Limb (tissue), 2 donors: Measurements from ENCODE around the gene MKNK2.
A peak's percentile ranks its signal among the peaks of the same experiment; 100 is the strongest.
"Not testable (repeated sequence)": the region's sequence is repeated elsewhere in the genome, so short reads cannot be mapped to it uniquely, and the experiment has no call there.

Source experiments
- DNase-seq, 2 donors: peaks; one replicate each; pipeline ENCODE4 v3.0.0-alpha.2; 2016; ENCODE audit errors: extremely low spot score in 2 of 2

The MKNK2 gene

DNA sequence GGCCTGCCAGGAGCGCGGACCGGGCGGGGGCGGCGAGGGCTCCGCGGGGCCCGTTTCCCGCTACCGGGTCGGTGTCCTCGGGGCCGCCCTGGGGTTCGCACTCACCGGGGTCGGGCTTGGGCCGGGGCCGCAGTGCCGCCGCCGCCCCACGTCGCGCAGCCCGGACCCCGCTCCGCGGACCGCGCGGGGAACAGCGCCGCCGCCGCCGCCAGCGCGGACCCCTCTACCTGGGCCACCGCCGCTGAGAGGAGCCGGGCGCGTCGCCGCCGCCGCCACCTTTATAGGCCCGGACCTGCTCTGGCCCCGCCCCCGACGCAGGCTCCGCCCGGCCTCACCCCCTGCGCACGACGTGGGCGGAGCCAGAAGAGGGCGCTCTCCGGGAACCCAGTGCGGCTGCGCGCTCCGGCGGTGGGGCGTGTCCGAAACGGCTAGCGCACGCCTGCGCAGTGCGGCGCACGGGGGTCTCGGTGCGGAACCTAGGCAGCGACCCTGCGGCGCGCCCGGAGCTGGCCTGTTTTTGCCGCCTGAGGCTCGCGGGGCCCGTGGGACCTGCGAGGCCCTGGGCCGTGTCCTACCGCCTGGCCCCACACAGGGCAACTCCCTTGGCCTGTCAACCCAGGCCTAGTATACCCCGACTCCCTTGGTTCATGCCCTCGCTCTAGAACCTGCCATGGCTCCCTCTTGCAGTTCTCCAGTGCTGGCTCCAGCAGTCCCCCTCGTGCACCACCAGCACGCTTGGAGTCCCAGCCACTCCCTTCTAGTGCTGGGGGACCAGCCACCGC is at the start of gene MKNK2:
MKNK2 (minus strand) TSS at position 254 of the 782 bp plus-strand sequence. CDS start 393 bp downstream, outside the sequence.
- peak; percentile 93 to 98 for DNase-seq

DNA sequence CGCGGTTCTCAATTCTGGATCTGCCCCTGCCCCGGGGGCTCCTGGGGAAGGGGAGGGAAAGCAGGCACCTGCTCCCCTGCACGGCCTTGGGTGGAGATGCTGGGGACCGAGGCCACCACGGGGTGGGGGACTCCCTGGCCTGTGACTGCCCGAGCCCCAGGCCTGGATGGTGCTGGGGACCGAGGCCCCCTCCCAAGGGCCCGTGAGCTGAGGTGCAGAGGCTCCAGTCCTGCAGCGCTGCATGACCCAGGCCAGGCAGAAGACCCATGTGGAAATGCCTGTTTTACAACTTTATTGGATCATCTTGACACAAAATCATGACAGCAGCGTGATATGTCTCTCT is 49.6 kb upstream of the MKNK2 start:
- no peak for DNase-seq

DNA sequence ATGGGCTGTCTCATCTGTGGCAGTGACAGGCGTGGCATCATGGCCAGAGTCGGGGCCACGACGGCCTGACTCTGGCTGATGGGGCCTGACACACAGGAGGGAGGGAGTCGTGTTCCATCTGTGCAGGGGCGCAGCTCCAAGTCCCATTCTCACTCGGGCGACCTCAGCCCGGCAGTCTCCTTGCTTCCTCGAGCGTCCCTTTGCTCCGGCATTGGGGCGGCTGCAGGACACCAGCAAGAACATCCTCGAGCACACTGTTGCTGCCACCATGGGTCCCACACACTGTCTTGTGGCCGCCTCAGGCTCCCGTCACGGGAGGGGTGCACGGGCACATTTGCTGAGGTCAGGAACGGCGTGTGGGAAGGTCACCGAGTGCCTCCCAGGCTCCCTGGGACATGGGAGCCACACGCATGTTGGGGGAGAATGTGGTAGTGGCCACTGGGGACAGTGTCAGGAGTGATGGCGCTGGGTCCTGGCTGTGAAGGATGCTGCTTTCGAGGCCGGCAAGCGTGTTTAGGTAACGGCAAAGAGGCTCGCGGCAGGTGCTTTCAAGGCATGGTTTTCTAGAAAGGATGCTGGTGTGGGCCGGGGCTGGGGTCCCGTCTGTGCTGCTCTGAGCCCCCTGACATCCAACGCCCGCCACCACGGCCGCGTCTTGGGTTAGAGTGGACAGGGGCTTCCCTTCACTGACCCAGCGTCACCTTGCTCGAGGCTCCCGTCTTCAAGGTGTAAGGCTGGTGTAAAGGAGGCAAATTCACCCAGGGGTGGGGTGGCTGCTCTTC is 49.1 kb upstream of the MKNK2 start:
- DNase-seq, result no peak

DNA sequence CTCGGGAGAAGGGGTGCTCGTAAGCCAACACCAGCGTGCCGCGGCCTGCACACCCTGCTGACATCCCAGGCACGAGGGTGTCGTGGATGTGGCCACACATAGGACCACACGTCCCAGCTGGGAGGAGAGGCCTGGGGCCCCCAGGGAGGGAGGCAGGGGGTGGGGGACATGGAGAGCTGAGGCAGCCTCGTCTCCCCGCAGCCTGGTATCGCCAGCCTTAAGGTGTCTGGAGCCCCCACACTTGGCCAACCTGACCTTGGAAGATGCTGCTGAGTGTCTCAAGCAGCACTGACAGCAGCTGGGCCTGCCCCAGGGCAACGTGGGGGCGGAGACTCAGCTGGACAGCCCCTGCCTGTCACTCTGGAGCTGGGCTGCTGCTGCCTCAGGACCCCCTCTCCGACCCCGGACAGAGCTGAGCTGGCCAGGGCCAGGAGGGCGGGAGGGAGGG is 48.0 kb upstream of the MKNK2 start:
- no peak for DNase-seq

DNA sequence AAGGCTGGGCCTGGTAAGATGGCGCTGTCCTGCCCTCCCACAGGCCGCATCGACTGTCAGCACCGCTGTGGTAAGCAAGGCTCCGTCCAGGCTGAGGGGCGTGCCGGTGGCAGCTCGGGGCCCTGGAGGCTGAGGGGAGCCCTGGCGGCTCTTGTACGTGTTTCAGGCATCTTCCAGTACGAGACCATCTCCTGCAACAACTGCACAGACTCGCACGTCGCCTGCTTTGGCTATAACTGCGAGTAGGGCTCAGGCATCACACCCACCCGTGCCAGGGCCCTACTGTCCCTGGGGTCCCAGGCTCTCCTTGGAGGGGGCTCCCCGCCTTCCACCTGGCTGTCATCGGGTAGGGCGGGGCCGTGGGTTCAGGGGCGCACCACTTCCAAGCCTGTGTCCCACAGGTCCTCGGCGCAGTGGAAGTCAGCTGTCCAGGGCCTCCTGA is 46.9 kb upstream of the MKNK2 start:
- DNase-seq, result no peak

DNA sequence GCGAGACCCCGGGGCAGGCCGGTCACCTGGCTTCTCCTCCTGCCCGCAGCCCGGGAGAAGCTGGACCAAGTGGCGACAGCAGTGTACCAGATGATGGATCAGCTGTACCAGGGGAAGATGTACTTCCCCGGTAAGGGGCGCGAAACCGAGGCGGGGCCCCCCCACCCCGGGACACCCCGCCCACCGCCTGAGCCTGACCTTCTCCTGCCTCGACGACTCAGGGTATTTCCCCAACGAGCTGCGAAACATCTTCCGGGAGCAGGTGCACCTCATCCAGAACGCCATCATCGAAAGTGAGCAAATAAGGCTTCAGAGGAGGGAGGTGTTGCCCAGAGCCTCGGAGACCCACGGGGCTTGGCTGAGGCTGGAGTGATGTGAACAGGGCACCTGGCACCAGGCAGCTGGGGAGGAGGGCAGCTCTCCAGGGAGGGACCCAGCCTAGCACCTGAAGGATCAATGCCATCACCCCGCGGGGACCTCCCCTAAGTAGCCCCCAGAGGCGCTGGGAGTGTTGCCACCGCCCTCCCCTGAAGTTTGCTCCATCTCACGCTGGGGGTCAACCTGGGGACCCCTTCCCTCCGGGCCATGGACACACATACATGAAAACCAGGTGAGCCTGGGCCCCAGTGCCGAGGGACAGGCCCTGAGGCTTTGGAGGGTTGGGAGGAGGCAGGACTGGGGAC is 46.3 kb upstream of the MKNK2 start:
- DNase-seq, result no peak

DNA sequence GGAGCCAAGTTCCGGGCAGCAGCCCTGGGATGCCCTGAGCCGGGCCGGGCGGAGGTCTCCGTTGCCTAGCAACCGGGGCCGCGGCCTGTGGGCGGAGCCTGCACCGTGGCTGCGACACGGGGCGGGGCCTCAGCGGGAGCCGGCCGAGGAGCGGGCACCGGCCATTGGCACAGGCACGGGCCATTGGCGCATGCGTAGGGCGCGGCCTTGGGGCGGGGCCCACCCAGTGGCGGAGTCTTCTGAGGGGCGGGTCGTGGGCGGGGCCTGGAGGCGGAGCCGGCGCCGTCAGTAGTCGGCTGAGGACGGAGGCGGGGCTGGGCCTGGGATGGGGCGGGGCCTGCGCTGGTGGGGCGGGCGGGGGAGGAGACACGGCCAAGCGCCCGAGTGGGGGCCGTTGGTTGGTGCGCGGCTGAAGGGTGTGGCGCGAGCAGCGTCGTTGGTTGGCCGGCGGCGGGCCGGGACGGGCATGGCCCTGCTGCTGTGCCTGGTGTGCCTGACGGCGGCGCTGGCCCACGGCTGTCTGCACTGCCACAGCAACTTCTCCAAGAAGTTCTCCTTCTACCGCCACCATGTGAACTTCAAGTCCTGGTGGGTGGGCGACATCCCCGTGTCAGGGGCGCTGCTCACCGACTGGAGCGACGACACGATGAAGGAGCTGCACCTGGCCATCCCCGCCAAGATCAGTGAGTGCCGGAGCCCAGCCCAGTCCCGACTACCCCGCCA is 45.6 kb upstream of the MKNK2 start, which contains the start of gene IZUMO4:
IZUMO4 (plus strand) TSS at position 436 of the 723 bp plus-strand sequence; CDS start at position 467, 31 bp downstream.
- peak; percentile 98 to 100 for DNase-seq

DNA sequence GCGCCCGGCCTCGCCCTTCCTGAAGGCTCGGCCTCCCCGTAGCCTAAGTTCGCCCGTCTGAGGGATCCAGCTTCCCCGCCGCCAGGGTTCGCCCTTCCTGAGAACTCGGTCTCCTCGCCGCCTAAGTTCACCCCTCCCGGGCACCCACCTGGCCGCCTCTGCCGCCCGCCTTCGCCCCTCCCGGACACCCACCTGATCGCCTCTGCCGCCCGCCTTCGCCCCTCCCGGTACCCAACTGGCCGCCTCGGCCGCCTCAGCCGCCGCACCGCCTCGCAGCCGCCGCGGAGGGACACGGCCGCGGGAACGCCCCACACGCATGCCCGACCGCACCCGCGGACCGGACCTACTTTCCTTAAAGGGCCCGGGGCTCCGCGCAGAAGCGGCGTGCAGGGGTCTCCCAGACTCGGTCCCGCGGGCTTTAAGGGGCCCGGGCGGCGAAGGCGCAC is 45.0 kb upstream of the MKNK2 start, which contains the start of gene MOB3A:
MOB3A (minus strand) TSS at position 293 of the 446 bp plus-strand sequence. CDS start 17,766 bp downstream, outside the sequence.
- DNase-seq, result no peak

DNA sequence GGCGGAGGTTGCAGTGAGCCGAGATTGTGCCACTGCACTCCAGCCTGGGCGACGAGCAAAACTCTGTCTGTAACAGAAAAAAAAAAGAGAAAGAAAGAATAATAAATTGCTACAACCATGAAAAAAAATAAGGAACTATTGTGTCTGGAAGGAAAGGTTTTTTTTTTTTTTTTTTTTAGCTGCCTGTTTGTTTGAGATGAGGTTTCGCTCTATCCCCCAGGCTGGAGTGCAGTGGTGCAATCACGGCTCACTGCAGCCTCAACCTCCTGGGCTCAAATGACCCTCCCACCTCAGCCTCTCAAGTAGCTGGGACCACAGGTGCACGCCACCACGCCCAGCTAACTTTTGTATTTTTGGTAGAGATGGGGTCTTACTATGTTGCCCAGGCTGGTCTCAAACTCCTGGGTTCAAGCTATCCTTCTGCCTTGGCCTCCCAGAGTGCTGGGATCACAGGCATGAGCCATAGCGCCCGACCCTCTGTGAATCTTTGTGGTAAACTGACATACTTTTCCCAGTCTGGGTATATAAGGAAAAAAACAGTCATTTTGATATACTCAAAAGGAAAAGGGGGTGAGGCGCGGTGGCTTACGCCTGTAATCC is 41.0 kb upstream of the MKNK2 start:
- DNase-seq, result not testable (repeated sequence)

DNA sequence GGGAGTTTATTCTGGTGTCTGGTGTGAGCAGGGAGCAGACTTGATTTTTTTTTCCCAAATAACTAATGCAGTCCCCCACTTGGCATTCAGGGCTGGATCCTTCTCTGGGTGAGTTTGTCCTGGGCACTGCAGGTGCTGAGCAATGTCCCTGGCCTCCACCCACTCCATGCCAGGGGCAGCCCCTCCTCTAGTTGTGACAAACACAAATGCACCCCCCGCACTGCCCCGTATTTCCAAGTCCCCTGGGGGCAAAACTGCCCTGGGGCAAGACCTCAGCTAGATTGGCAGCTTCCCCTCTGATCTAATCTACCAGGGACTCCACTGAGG is 38.6 kb upstream of the MKNK2 start:
- DNase-seq, result no peak

DNA sequence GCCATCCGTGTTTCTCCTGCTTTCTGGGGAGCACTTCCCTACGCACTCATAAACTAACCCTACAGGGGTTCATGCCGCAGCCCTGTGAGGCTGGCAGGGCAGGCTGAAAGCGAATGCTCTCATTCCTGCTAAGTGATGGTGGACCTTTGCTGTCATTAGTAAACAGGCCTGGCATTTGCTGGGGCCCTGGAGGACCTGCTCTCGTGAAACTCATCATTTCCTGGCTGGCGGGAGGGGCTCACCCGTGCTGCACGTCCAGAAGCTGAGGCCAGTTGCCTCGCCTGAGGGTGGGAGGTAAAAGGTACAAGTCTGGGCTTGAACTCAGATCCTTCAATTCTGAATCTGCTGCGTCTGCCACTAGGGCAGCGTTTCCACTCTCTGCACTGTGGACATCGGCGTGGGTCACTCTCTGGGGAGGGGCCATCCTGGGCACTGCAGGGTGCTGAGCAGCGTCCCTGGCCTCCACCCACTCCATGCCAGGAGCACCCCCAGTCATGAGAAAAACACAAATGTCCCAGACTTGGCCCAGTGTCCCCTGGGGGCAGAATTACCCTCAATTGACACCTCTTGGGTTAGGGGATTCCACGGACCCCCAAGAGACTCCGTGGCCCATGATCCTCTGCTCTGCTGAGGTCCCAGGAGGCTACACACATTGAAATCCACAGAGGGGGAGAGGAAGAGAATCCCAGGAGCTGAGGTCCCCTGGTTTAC is 38.1 kb upstream of the MKNK2 start:
- no peak for DNase-seq

DNA sequence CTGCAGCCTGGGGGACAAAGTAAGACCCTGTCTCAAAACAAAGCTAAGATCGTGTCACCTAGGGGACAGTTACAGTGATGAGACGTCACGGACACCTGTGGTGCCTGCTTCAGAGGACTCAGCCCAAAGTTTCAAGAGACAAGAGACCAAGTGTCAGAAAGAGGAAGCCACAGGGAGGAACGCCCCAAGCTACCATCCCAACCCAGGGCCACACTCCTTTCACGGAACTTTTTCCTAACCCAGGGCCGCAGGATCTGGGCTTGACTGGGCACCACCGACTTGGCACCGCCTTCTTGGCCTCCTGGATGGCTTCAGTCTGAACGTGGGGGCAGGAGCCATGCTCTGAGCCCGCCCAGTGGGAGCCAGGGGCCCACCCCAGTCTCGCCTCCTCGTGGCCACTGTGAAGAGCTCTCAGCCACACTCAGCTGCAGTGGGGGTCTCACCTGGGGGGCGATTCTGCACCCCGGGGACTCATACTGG is 36.6 kb upstream of the MKNK2 start:
- no peak for DNase-seq

DNA sequence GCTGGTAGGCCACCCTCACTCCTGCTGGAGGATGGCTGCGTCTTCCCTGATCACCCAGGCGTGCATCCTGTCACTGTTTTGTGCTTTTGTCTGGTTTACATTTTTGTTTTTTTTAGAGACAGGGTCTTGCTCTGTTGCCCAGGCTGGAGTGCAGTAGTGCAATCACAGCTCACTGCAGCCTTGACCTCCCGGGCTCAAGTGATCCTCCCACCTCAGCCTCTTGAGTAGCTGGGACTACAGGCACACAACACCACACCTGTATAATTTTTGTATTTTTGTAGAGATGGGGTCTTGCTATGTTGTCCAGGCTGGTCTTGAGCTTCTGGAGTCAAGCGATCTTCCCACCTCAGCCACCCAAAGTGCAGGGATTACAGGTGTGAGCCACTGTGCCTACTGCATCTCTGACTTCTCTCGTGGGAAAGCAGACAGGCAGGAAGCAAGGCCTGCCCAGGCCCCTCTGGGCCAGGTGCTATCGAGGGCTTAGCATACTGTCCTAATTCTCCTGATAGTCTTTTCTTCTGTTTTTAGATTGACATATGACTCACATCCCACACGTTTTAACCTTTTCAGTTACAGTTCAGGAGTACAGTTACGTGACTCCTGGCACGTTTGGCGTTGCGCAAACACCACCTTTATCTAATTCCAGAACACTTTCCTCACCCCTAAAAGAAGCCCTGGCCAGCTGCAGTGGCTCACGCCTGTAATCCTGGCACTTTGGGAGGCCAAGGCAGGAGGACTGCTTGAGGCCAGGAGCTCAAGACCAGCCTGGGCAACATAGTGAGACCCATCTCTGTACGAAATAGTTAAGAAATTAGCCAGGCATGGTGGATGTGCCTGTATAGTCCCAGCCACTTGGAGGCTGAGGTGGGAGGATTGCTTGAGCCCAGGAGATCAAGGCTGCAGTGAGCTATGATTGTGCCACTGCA is 35.9 kb upstream of the MKNK2 start:
- DNase-seq, result not testable (repeated sequence)

DNA sequence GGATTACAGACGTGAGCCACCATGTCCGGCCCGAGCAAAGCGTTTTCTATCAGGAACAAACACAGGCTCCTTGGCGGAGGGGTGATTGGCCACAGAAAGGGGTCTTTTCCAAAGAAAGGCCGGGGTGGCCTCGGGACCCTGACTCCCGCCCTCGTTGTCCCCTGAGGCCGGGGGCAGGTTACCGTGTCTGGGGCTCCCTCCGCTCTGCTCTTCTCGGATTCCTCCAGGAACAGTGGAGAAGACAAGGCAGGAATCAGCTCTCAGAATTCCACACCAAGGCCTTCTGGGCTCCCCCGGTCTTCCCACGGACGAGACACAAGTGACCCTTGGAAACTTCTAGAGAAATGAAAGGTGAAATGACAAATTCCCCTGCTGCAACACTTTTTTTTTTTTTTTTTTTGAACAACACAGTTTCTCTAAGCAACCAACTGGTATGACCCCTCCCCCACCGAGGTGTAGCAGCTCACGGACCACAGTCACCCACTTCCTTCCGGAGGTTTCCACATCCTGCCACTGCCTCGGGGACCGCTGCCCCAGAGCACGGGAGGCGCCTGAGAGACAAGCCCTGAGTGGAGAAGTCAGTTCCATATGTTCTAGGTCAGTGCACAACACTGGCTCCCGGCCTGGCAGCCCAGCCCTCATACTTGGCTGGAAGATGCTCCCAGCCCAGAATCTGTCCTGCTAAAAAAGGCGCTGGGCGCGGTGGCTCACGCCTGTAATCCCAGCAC is 34.1 kb upstream of the MKNK2 start:
- DNase-seq, result no peak

DNA sequence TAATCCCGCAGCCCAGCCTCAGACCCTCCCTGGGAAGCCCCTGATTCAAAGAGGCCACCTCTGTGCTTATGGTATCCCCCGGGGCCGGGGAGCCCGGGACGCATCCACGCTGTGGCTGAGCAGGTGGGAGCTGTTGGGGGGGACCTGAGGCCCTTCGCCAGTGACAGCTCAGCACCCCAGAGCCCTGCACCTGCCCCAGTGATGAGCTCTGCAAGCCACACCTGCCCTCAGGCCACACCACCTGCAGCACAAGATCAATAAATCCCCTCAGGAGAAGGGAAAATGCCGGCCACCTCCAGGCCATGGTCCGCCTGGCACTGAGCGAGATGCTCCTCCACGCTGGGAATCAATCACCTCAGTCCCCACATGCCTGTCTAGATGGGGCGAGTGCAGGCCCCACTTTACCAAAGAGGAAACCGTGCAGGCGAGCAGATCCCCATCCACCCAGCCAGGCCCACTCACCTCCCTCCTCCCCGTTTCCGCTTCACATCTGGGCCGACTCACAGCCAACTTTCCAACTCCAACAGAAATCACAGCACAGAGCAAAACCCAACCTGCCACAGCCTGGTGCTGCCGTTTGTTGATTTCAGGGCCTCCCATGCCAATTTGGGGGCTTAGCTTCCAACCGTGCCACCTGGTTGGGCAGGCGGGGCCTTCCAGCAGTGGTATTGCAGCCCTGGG is 32.3 kb upstream of the MKNK2 start:
- DNase-seq, result peak in 1 of 2 donors; percentile 18

DNA sequence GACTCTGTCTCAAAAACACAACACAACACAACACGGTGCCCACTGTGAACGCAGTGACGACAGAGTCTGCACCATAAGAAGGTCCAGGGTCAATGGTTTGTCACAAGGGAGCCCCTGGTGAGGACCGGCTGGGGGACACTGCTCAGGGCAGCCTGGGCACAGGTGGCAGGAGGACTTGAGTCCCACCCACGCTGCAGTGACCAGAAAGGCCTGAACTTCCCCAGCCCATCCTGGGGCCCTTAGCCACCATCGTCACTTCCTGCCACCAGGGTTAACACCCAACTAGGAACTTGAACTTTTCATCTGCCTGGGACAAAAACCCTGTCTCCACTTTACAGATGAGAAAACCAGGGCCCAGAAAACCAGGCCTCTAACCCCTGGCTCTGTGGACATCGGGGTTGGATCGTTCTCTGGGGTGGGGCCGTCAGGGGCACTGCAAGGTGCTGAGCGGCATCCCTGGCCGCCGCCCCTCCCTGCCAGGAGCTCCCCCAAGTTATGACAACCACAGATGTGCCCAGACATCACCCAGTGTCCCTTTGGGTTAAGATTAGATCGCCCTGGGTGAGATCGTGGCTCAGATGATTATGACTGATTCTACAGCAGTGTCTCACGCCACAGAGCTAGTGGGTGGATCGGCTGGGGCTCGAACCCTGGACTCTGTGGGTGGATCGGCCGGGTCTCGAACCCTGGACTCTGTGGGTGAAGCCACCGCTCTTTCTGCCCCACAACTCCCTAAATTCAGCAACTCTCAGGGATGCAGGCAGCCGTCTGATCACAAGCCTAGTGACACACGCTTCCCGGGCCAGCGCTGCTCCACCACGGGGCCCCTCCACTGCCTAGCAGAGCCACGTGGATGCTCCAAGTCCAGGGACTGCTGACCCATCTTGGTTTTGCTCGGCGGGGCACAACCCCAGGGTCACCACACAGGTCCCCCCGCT is 31.1 kb upstream of the MKNK2 start:
- no peak for DNase-seq
